Urinary bladder (tissue), 4 donors: ENCODE results near the gene SPAG9. TPM values are rescaled to one million over a fixed set of nuclear protein-coding genes. Genes with fewer than 3 reads are reported as not detected.

ENCODE experiments used
- DNase-seq: peaks from one replicate; pipeline ENCODE4 v3.0.0-alpha.2; 2015; ENCODE audit errors: extremely low spot score
- H3K27ac ChIP-seq: one replicate; pipeline ENCODE4 v1.5.1; 2013; ENCODE audit warnings: low read depth, mild to moderate bottlenecking, moderate library complexity
- H3K36me3 ChIP-seq: one replicate; pipeline ENCODE4 v1.6.1; 2013; ENCODE audit warnings: mild to moderate bottlenecking, moderate library complexity; ENCODE audit not compliant: insufficient read depth
- H3K4me1 ChIP-seq: one replicate; pipeline ENCODE4 v1.6.1; 2013; ENCODE audit warnings: mild to moderate bottlenecking, moderate library complexity; ENCODE audit not compliant: insufficient read depth
- H3K4me3 ChIP-seq: one replicate; pipeline ENCODE4 v1.5.1; 2013; ENCODE audit warnings: low read depth, low read length
- WGBS: extraction: QIAGEN DNeasy Blood & Tissue Kit; methylation state at CpG from one replicate; pipeline ENCODE4 v1.1.7; 2013; 5-methylcytosine and 5-hydroxymethylcytosine counted together
- polyA plus RNA-seq: library from polyadenylated mRNA; stranded (reverse); fragments of 200-250 nt; gene quantifications from one replicate; pipeline ENCODE4 v1.2.3, GENCODE V29; 2013
- total RNA-seq: library from RNA; depleted of rRNA; stranded (reverse); fragments of >200 nt; gene quantifications from one replicate; pipeline ENCODE4 v1.2.3, GENCODE V29; 2014
- donor health status: healthy with polysubstance abuse.
- donor health status: healthy.

SPAG9 gene
- total RNA-seq (211 TPM), polyA plus RNA-seq (53.9 TPM)

DNA sequence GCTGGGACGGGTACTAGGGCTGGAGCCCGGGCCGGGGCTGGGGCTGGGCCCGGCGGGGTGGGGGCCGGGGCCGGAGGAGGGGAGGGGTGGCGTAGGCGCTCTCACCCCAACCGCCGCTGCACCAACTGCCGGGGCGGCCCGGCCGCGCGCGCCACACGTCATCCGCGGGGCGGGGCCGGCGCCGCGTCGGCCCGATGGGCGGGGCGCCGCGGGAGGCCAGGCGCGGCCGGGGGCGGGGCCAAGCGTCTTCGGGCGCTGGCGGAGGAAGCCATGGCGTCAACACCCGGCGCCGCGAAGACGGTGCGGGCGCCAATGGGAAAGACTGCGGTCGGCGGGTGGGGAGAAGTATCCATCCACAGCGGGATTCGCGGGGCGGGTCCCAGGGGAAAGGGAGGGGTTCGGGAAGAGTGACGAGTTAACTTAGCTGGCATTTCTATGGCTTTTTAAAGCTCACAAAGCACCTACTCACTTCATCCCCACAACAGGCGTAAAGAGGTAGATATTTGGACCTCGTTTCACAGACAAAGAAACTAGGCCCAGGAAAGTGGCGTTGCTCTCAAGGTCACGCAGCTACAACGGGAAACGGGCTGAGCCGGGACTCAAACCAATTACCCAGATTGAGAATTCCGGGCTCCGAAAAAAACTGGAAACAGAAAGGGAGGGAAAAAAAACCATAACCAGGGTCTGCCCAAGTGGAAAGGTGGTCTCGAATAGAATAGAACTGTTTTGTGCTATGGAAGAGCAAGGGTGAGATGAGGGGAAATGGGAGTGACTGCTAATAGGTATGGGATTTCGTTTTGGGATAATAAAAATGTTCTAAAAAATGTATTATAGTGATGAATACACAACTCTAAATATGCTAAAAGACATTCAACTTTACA lies at the start of gene SPAG9:
TSS of gene SPAG9 (minus strand) at position 130 of the 881 bp plus-strand sequence. CDS start 212 bp downstream, outside the sequence.
- H3K4me1 ChIP-seq = peaks cover 3% of the 10 kb centered on the region
- no peaks in the 10 kb centered on the region for H3K36me3 ChIP-seq
- H3K4me3 ChIP-seq = peak within 1 kb of the TSS; percentile 87
- under 1% methylated on average over 68 of the region's 68 CpGs for WGBS
- peak; percentile 91 for DNase-seq
- H3K27ac ChIP-seq = peak within 1 kb of the TSS; percentile 99

GRCh38 chr17:51169340-51169739 lies 48.7 kb upstream of the SPAG9 start:
- Histone ChIP-seq H3K36me3 (peaks cover 2% of the 10 kb centered on the region), H3K4me1 (no peaks in the 10 kb centered on the region), H3K4me3 (no peak overlapping the region), H3K27ac (no peak overlapping the region)
- 93% methylated on average over 1 of the region's 1 CpG for WGBS
- DNase-seq = no peak

DNA sequence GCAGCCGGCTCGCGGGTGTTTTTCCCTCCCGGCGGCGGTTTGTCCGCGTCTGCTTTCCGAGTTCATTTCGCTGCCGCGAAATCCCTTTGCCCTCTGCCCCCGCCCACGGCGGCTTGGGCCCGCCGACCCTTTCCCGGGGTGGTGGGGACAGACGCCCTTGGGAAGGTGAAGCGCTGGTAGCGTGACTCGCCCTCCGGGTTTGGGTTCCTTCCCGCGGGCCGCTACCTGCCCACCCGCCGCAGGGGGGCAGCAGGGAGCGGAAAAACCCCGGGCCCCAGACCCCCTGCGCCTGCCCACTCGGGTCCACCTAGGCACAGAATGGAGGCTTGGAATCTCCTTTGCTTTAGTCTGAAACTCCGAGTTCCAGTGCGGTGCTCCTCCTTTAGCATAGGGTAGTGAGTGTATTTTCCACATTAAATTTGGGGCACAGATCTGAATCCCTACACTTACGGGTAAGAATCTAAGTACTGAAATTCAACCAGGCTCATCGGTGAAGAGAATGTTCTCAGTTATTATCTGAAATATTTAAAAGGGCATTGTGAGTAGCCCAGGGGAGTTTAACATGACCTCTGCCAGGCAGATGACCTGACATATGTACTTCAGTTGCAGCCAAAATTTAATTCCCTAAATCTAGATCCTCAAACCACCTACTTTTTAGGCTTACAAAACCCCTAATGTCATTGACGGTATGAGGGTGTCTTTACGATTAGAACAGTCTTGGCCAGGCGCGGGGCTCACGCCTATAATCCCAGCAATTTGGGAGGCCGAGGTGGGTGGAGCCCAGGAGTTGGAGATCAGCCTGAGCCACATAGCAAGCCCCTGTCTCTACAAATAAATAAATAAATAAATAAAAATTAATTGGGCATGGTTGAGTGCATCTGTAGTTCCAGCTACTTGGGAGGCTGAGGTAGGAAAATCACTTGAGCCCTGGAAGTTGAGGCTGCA lies 46.6 kb upstream of the SPAG9 start:
- H3K4me3 ChIP-seq = peak overlapping the region; percentile 86
- peaks cover 2% of the 10 kb centered on the region for H3K36me3 ChIP-seq
- WGBS = 15% methylated on average over 42 of the region's 42 CpGs
- peak overlapping the region; percentile 3 for H3K27ac ChIP-seq
- no peaks in the 10 kb centered on the region for H3K4me1 ChIP-seq
- no peak for DNase-seq

DNA sequence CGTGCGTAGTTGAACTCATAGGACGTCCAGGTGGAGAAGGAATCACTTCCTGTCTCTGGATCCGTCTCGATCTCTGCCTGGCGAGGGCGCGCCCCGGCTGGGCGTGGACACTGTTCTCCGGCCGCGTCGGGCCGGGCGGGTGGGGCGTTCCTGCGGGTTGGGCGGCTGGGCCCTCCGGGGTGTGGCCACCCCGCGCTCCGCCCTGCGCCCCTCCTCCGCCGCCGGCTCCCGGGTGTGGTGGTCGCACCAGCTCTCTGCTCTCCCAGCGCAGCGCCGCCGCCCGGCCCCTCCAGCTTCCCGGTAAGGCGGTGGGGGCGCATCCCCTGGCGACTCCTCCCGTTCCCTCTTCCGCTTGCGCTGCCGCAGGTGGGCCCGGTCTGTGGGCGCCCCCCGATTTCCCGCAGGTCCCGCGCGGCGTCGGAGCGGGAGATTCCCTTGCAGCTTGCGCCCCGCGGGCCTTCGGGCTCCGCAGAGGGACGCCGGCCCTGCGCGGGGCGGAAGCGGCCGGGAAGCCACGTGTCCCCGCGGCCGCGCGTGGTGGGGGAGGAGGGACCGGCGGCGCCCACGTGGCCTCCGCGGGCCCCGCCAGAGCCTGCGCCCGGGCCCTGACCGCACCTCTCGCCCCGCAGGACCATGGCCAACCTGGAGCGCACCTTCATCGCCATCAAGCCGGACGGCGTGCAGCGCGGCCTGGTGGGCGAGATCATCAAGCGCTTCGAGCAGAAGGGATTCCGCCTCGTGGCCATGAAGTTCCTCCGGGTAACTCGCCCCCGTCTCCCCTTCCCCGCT lies 45.7 kb upstream of the SPAG9 start, which contains the start of gene NME2:
TSS of gene NME2 (plus strand) at position 214 of the 789 bp plus-strand sequence. CDS start at position 634, 420 bp downstream.
- Histone ChIP-seq H3K27ac (peak within 1 kb of the TSS; percentile 89), H3K4me1 (no peaks in the 10 kb centered on the region), H3K4me3 (peak within 1 kb of the TSS; percentile 86), H3K36me3 (peaks cover under 1% of the 10 kb centered on the region)
- peak; percentile 59 for DNase-seq
- under 1% methylated on average over 98 of the region's 98 CpGs for WGBS

DNA sequence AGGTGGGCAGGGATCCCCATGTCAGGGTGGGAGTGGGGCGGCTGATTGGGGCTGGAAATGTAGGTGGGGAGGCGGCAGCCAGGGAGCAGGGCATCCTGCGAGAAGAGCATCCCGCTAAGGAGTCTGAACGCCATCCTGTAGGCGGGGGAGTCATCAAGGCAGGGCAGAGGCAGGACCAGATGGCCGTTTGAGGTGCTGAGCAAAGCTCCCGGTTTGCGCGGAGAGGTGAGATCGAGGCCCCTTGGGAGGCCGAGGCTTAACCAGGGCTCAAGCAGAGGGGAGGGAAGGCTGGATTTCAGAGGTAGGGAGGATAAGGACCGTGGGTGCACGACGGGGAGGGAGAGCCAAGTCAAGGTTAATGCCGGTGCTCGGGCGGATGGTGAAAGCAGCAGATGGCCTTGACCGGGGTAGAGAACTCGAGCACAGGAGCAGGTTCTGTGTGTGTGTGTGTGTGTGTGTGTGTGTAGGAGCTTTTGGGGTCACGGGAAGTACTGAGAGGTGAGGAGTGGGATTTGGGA lies 45.1 kb upstream of the SPAG9 start:
- no peak for DNase-seq
- Histone ChIP-seq H3K27ac (peak overlapping the region; percentile 89), H3K4me1 (no peaks in the 10 kb centered on the region), H3K36me3 (no peaks in the 10 kb centered on the region), H3K4me3 (peak overlapping the region; percentile 86)
- WGBS = 10% methylated on average over 21 of the region's 21 CpGs

DNA sequence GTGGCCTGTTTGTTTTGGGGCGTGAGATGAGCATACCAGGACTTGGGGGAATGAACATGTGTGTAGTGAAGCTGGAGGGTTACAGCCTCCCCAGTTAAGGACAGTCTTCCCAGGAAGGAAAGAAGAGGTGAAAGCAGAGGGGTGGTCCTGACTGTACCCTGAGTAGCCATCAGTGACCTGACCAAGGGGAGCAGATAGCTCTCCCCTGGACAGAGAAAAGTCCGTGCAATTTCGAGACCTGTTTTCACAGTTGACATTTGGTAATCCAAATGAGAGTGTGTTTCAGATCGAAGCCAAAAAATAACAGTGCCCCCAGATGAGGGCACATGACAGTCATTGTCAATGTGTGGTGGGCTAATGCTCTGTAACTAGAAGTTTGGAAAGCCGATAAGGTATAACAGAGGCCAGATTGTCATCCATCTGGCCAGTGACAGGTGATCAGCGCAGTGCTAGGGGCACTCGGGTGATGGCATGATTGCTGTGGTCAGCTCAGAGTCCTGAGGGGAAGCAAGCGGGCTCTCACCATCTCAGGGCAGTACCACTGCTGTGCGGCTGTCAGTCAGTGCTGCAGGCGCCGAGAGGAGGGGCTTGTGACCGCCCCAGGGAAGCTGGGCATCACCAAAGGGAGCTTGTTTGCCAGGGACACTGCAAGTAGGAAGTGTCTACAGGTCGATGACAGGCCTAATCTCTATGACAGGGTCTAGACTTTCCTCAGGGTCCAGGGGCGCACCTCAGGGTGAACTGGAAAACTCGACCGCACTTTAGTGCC lies 44.4 kb upstream of the SPAG9 start:
- DNase-seq = no peak
- Histone ChIP-seq H3K4me1 (no peaks in the 10 kb centered on the region), H3K4me3 (no peak overlapping the region), H3K27ac (peak overlapping the region; percentile 89), H3K36me3 (peaks cover 2% of the 10 kb centered on the region)
- 57% methylated on average over 16 of the region's 16 CpGs for WGBS

DNA sequence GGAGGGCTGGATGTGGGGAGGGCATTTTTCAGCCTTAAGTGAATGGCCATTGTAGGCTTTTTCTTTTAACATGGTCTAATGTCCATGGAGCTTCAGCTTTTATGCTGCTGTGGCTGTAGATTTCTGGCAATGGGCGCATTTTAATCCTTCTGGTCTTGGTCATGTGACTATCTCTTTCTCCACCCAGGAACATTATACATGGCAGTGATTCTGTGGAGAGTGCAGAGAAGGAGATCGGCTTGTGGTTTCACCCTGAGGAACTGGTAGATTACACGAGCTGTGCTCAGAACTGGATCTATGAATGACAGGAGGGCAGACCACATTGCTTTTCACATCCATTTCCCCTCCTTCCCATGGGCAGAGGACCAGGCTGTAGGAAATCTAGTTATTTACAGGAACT lies 40.9 kb upstream of the SPAG9 start:
- 55% methylated on average over 3 of the region's 3 CpGs for WGBS
- no peak overlapping the region for H3K4me3 ChIP-seq
- DNase-seq = no peak
- H3K27ac ChIP-seq = no peak overlapping the region
- H3K4me1 ChIP-seq = no peaks in the 10 kb centered on the region
- H3K36me3 ChIP-seq = peaks cover 3% of the 10 kb centered on the region

DNA sequence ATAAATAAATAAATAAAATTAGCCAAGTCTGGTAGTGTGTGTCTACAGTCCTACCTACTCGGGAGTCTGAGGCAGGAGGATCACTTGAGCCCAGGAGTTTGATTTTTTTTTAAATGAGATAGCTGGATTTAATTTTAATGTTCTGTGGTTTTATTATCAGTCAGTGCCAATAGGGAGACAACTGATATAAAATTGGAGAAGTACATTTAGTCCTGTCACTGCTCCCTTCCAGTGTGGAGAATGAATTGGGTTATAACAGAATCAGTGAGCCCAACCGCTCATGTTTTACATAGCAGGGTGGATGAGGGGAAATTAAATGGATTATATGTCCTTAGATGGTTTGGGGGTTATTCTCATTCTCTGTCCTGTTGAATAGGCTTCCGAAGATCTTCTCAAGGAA lies 38.9 kb upstream of the SPAG9 start:
- no peak overlapping the region for H3K4me3 ChIP-seq
- WGBS = 96% methylated on average over 3 of the region's 3 CpGs
- no peak for DNase-seq

DNA sequence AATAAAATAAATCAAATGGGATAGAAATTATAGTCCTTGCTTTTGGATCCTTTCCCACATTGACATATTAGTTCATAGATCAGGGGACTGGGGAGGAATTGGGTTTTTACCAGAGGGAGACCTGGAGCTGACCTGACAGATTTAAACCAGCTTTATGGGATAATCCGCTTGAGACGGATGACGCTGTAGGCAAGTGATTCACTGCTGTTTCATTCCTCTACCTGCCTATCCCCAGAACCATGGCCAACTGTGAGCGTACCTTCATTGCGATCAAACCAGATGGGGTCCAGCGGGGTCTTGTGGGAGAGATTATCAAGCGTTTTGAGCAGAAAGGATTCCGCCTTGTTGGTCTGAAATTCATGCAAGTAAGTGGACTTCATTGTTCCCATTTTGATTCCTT lies 34.7 kb upstream of the SPAG9 start:
- Histone ChIP-seq H3K36me3 (peaks cover 3% of the 10 kb centered on the region), H3K4me1 (no peaks in the 10 kb centered on the region), H3K4me3 (no peak overlapping the region), H3K27ac (no peak overlapping the region)
- WGBS = 96% methylated on average over 8 of the region's 8 CpGs
- DNase-seq = no peak

More for the DNA sequence above, 38.9 kb upstream of the SPAG9 start:
- Histone ChIP-seq H3K36me3 (peaks cover 3% of the 10 kb centered on the region), H3K27ac (no peak overlapping the region), H3K4me1 (no peaks in the 10 kb centered on the region)

DNA sequence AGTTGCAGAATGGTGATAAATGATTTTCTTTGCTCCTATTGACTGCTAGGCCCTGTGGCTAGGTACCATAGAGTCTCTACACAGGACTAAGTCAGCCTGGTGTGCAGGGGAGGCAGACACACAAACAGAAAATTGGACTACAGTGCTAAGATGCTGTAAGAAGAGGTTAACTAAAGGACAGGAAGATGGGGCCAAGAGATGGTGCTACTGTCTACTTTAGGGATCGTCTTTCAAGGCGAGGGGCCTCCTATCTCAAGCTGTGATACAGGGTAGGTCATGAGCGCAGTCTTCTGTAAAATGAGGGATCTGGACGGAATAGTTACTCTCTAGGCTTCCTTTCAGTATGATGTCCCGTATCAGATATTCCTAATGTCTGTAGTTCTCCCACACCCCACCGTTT lies 33.5 kb upstream of the SPAG9 start:
- WGBS = 6% methylated on average over 6 of the region's 6 CpGs
- DNase-seq = no peak
- no peaks in the 10 kb centered on the region for H3K36me3 ChIP-seq
- no peak overlapping the region for H3K27ac ChIP-seq
- H3K4me3 ChIP-seq = peak overlapping the region; percentile 29
- H3K4me1 ChIP-seq = no peaks in the 10 kb centered on the region

GRCh38 chr17:51153210-51154072 lies 32.8 kb upstream of the SPAG9 start, which contains the start of gene NME1:
Gene NME1, plus strand, starts transcription at chr17:51153559. Its CDS starts 2,096 bp downstream, at chr17:51155655.
- under 1% methylated on average over 60 of the region's 60 CpGs for WGBS
- peak within 1 kb of the TSS; percentile 67 for H3K27ac ChIP-seq
- H3K4me1 ChIP-seq = no peaks in the 10 kb centered on the region
- no peaks in the 10 kb centered on the region for H3K36me3 ChIP-seq
- peak; percentile 99 for DNase-seq
- H3K4me3 ChIP-seq = peak within 1 kb of the TSS; percentile 29
